Peyer's patch (tissue), 4 donors: ENCODE results near the gene ATF6.

Experiments
- CTCF ChIP-seq, 6 experiments: fragments of 450-650 bp in 4 of 6; fragments of 200-600 bp in 2 of 6; sonication (generic) in 1 of 6; IDR thresholded peaks; one replicate each; pipeline ENCODE4 v1.5.1; 2017 to 2019; ENCODE audit warnings: antibody characterized with exemption in 6 of 6, mild to moderate bottlenecking in 3 of 6, moderate library complexity in 1 of 6
- POLR2A ChIP-seq, 2 donors: fragments of 450-650 bp; IDR thresholded peaks; one replicate each; pipeline ENCODE4 v1.5.1; 2017; ENCODE audit warnings: antibody characterized with exemption in 2 of 2, mild to moderate bottlenecking in 2 of 2, moderate library complexity in 2 of 2

DNA sequence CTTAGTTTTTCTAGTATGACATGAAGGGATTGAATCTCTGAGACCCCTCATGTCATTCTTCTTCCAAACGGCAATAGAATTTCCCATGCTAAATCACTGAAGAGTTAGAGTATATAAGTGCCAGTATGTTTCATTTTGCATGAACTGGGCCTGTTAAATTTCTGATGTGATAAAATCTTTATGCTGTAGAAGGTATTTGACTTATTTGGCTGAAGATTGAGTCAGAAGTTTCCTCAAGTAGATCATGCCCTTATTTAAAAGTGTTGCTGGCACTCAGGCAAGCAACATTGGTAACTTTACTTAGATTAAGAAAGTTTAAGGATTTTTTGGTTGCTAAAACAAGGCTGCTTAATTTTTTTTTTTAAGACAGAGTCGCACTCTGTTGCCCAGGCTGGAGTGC is 13.3 kb downstream of the ATF6 start:
- TF ChIP-seq CTCF (IDR thresholded peaks at IDR 0.05) = no peak
- no peak for TF ChIP-seq POLR2A (IDR thresholded peaks at IDR 0.05)
